Panc1 (cell line): ENCODE data around the gene CHRNA3. TPM values are rescaled to one million over a fixed set of nuclear protein-coding genes. Genes with fewer than 3 reads are reported as not detected.

Experiments
- ATAC-seq: fragments of 200-7000 bp; cut with Tn5 transposase; 2 replicates; pipeline ENCODE4 v1.9.1; 2020; ENCODE audit warnings: mild to moderate bottlenecking, moderate library complexity
- BruUV-seq: library from RNA; stranded (reverse); fragments of 400-500 nt; replicated peaks from 2 replicates; lab custom pipeline; 2021; lab: Mats Ljungman, UMichigan
- CTCF ChIA-PET: fragments of 300-600 bp; sonication (Branson Sonifier 250); formaldehyde crosslinking; loops from one replicate; lab custom pipeline; 2022; ENCODE audit warnings: antibody characterized with exemption; lab: Charles Lee
- POLR2A ChIA-PET: fragments of 300-600 bp; sonication (Branson Sonifier 250); formaldehyde crosslinking; loops from one replicate; lab custom pipeline; 2022; ENCODE audit warnings: antibody characterized with exemption; lab: Charles Lee
- DNase-seq: peaks from one replicate; pipeline ENCODE4 v3.0.0-alpha.2; 2010; ENCODE audit warnings: low read depth, low spot score
- H3K27ac ChIP-seq: 2 replicates; pipeline ENCODE4 v1.5.1; 2011; ENCODE audit warnings: mild to moderate bottlenecking, low read length, inconsistent platforms
- H3K27me3 ChIP-seq: fragments of 200-500 bp; sonication (Bioruptor generic); 2 replicates; pipeline ENCODE4 v1.6.0; 2014; ENCODE audit warnings: low read length, inconsistent platforms; ENCODE audit not compliant: control insufficient read depth, insufficient read depth
- H3K36me3 ChIP-seq: fragments of 200-500 bp; sonication (Bioruptor generic); 2 replicates; pipeline ENCODE4 v1.5.1; 2014; ENCODE audit warnings: inconsistent platforms, mild to moderate bottlenecking, low read length, moderate library complexity; ENCODE audit not compliant: control insufficient read depth, insufficient read depth
- H3K4me1 ChIP-seq: 2 replicates; pipeline ENCODE4 v1.5.1; 2011; ENCODE audit warnings: inconsistent platforms, mild to moderate bottlenecking, low read length, moderate library complexity; ENCODE audit not compliant: control insufficient read depth, insufficient read depth
- H3K4me3 ChIP-seq, 2 experiments: 2 replicates each; pipeline ENCODE4 v1.5.1; 2011 to 2012; ENCODE audit warnings: low read depth in 2 of 2, low read length in 2 of 2, mild to moderate bottlenecking in 2 of 2, inconsistent platforms in 1 of 2, moderate library complexity in 1 of 2
- H3K9me3 ChIP-seq: fragments of 200-500 bp; sonication (Bioruptor generic); 2 replicates; pipeline ENCODE4 v1.5.1; 2014; ENCODE audit warnings: low read depth, mild to moderate bottlenecking, inconsistent platforms, low read length, moderate library complexity; ENCODE audit not compliant: control insufficient read depth, insufficient read depth
- CTCF ChIP-seq: fragments of 450-650 bp; IDR thresholded peaks from 2 replicates; pipeline ENCODE4 v1.5.1; 2017; ENCODE audit warnings: mild to moderate bottlenecking
- POLR2AphosphoS5 ChIP-seq: IDR thresholded peaks from 2 replicates; pipeline ENCODE4 v1.6.1; 2012; ENCODE audit warnings: mild to moderate bottlenecking, low read depth, low read length, moderate library complexity
- REST ChIP-seq, 2 experiments: IDR thresholded peaks; 2 replicates each; pipeline ENCODE4 v1.6.1; 2011 to 2012; ENCODE audit warnings: low read depth in 2 of 2, control low read depth in 1 of 2, low read length in 1 of 2, mild to moderate bottlenecking in 1 of 2, moderate library complexity in 1 of 2; ENCODE audit not compliant: insufficient read depth in 1 of 2
- SIN3A ChIP-seq: IDR thresholded peaks from 2 replicates; pipeline ENCODE4 v1.6.1; 2012; ENCODE audit warnings: low read depth, mild to moderate bottlenecking, low read length, moderate library complexity, borderline replicate concordance; ENCODE audit not compliant: insufficient read depth
- TCF7L2 ChIP-seq: IDR thresholded peaks from 2 replicates; pipeline ENCODE4 v1.6.1; 2011; ENCODE audit warnings: mild to moderate bottlenecking, low read depth, low read length, inconsistent platforms
- in situ Hi-C: cut with HindIII; loops from 2 replicates; pipeline ENCODE4 v1.10.0; 2016; ENCODE audit warnings: low sequenced_read_pairs, low pct_unique_long_range_greater_than_20kb
- intact Hi-C: fragments of 100-400 bp; cut with micrococcal nuclease; formaldehyde crosslinking; loops from one replicate; pipeline ENCODE4 v1.10.0; 2022; ENCODE audit not compliant: unreplicated experiment
- total RNA-seq: library from RNA; stranded (reverse); gene quantifications from one replicate; pipeline ENCODE4 v1.2.1, GENCODE V29; 2021; ENCODE audit not compliant: unreplicated experiment

The CHRNA3 gene
- total RNA-seq, 1 experiment from 2014 or later = 0.31 TPM

GRCh38 chr15:78642331-78642730, 21.5 kb upstream of the CHRNA3 start:
- TF ChIP-seq POLR2AphosphoS5 = no peak
- TF ChIP-seq REST (IDR thresholded peaks at IDR 0.05; ENCODE audit: insufficient read depth in 1 of 2, low read depth in 2 of 2, low read length in 1 of 2) = no peak
- no peak for TF ChIP-seq SIN3A
- TF ChIP-seq TCF7L2 = no peak
- no peak for TF ChIP-seq CTCF
- no TSS peak for BruUV-seq
- ChIA-PET CTCF (no interaction called here), POLR2A (no interaction called here)
- no peak overlapping the region for H3K27ac ChIP-seq
- H3K36me3 ChIP-seq = no peaks in the 10 kb centered on the region
- ATAC-seq (no peak), DNase-seq (no peak)
- intact Hi-C loops (no loop called here), in situ Hi-C loops (no loop called here)
- H3K4me3 ChIP-seq = no peak overlapping the region
- no peaks in the 10 kb centered on the region for H3K9me3 ChIP-seq
- H3K27me3 ChIP-seq = no peaks in the 10 kb centered on the region
- H3K4me1 ChIP-seq = no peaks in the 10 kb centered on the region

GRCh38 chr15:78641749-78642275, 21.0 kb upstream of the CHRNA3 start:
- TF ChIP-seq SIN3A (no peak), CTCF (no peak), TCF7L2 (no peak), POLR2AphosphoS5 (no peak), REST (IDR thresholded peaks at IDR 0.05; ENCODE audit: insufficient read depth in 1 of 2, low read depth in 2 of 2, low read length in 1 of 2) (no peak)
- Histone ChIP-seq H3K27ac (no peak overlapping the region), H3K27me3 (no peaks in the 10 kb centered on the region), H3K9me3 (no peaks in the 10 kb centered on the region), H3K36me3 (no peaks in the 10 kb centered on the region), H3K4me3 (no peak overlapping the region), H3K4me1 (no peaks in the 10 kb centered on the region)
- intact Hi-C loops (no loop called here), in situ Hi-C loops (no loop called here)
- DNase-seq (no peak), ATAC-seq (no peak)
- ChIA-PET CTCF (no interaction called here), POLR2A (no interaction called here)
- BruUV-seq = no TSS peak
